IPS-18a (cell line): ENCODE data around the gene SDK1.

Experiments used
- H3K27ac ChIP-seq: one replicate; pipeline ENCODE4 v1.5.1; 2013; ENCODE audit warnings: low read length
- H3K27me3 ChIP-seq: one replicate; pipeline ENCODE4 v1.6.1; 2013; ENCODE audit warnings: mild to moderate bottlenecking, low read length; ENCODE audit not compliant: control insufficient read depth, insufficient read depth
- H3K36me3 ChIP-seq: one replicate; pipeline ENCODE4 v1.6.1; 2013; ENCODE audit warnings: low read depth, low read length; ENCODE audit not compliant: control insufficient read depth
- H3K4me1 ChIP-seq: one replicate; pipeline ENCODE4 v1.6.1; 2013; ENCODE audit warnings: low read depth, low read length; ENCODE audit not compliant: control insufficient read depth
- H3K4me3 ChIP-seq: one replicate; pipeline ENCODE4 v1.5.1; 2013; ENCODE audit warnings: low read length
- H3K9ac ChIP-seq: one replicate; pipeline ENCODE4 v1.6.1; 2013; ENCODE audit warnings: mild to moderate bottlenecking, low read length, moderate library complexity
- H3K9me3 ChIP-seq: one replicate; pipeline ENCODE4 v1.6.1; 2013; ENCODE audit warnings: low read depth, low read length; ENCODE audit not compliant: control insufficient read depth

SDK1 gene

GRCh38 chr7:3951316-3952055 is 650.4 kb downstream of the SDK1 start:
- no peaks in the 10 kb centered on the region for H3K4me1 ChIP-seq
- H3K4me3 ChIP-seq: no peak overlapping the region
- no peaks in the 10 kb centered on the region for H3K27me3 ChIP-seq
- no peaks in the 10 kb centered on the region for H3K36me3 ChIP-seq
- H3K9ac ChIP-seq: no peak overlapping the region
- H3K9me3 ChIP-seq: no peaks in the 10 kb centered on the region
- H3K27ac ChIP-seq: no peak overlapping the region

GRCh38 chr7:3953133-3953532 is 652.1 kb downstream of the SDK1 start:
- Histone ChIP-seq H3K27ac (no peak overlapping the region), H3K36me3 (no peaks in the 10 kb centered on the region), H3K4me3 (no peak overlapping the region), H3K27me3 (no peaks in the 10 kb centered on the region), H3K9me3 (no peaks in the 10 kb centered on the region), H3K9ac (no peak overlapping the region), H3K4me1 (no peaks in the 10 kb centered on the region)

GRCh38 chr7:3953946-3954345 is 652.9 kb downstream of the SDK1 start:
- H3K4me1 ChIP-seq: no peaks in the 10 kb centered on the region
- no peaks in the 10 kb centered on the region for H3K27me3 ChIP-seq
- no peaks in the 10 kb centered on the region for H3K9me3 ChIP-seq
- no peak overlapping the region for H3K27ac ChIP-seq
- no peak overlapping the region for H3K9ac ChIP-seq
- H3K36me3 ChIP-seq: no peaks in the 10 kb centered on the region
- H3K4me3 ChIP-seq: no peak overlapping the region

GRCh38 chr7:3955026-3955425 is 654.0 kb downstream of the SDK1 start:
- no peak overlapping the region for H3K27ac ChIP-seq
- H3K4me1 ChIP-seq: no peaks in the 10 kb centered on the region
- H3K27me3 ChIP-seq: no peaks in the 10 kb centered on the region
- no peaks in the 10 kb centered on the region for H3K36me3 ChIP-seq
- no peak overlapping the region for H3K9ac ChIP-seq
- H3K4me3 ChIP-seq: no peak overlapping the region
- H3K9me3 ChIP-seq: no peaks in the 10 kb centered on the region

GRCh38 chr7:3955751-3956696 is 655.0 kb downstream of the SDK1 start:
- H3K4me3 ChIP-seq: no peak overlapping the region
- H3K27me3 ChIP-seq: no peaks in the 10 kb centered on the region
- H3K4me1 ChIP-seq: no peaks in the 10 kb centered on the region
- H3K9ac ChIP-seq: no peak overlapping the region
- H3K9me3 ChIP-seq: no peaks in the 10 kb centered on the region
- no peaks in the 10 kb centered on the region for H3K36me3 ChIP-seq
- no peak overlapping the region for H3K27ac ChIP-seq

- Histone ChIP-seq H3K27me3 (no peaks in the 10 kb centered on the region), H3K36me3 (no peaks in the 10 kb centered on the region), H3K4me3 (no peak overlapping the region), H3K27ac (no peak overlapping the region), H3K9ac (no peak overlapping the region), H3K9me3 (no peaks in the 10 kb centered on the region), H3K4me1 (no peaks in the 10 kb centered on the region)
Observed at GRCh38 chr7:3956949-3957348, 655.9 kb downstream of the SDK1 start.

- H3K9ac ChIP-seq: no peak overlapping the region
- no peaks in the 10 kb centered on the region for H3K4me1 ChIP-seq
- no peaks in the 10 kb centered on the region for H3K36me3 ChIP-seq
- no peaks in the 10 kb centered on the region for H3K9me3 ChIP-seq
- no peaks in the 10 kb centered on the region for H3K27me3 ChIP-seq
- no peak overlapping the region for H3K27ac ChIP-seq
- H3K4me3 ChIP-seq: no peak overlapping the region
Observed at GRCh38 chr7:3957472-3958108, 656.5 kb downstream of the SDK1 start.

- Histone ChIP-seq H3K36me3 (no peaks in the 10 kb centered on the region), H3K27me3 (no peaks in the 10 kb centered on the region), H3K9me3 (no peaks in the 10 kb centered on the region), H3K4me3 (no peak overlapping the region), H3K4me1 (no peaks in the 10 kb centered on the region), H3K9ac (no peak overlapping the region), H3K27ac (no peak overlapping the region)
Observed at GRCh38 chr7:3958109-3958483, 657.0 kb downstream of the SDK1 start.

- no peaks in the 10 kb centered on the region for H3K27me3 ChIP-seq
- no peak overlapping the region for H3K27ac ChIP-seq
- no peak overlapping the region for H3K4me3 ChIP-seq
- no peaks in the 10 kb centered on the region for H3K9me3 ChIP-seq
- no peaks in the 10 kb centered on the region for H3K36me3 ChIP-seq
- H3K9ac ChIP-seq: no peak overlapping the region
- H3K4me1 ChIP-seq: no peaks in the 10 kb centered on the region
Observed at GRCh38 chr7:3959364-3959763, 658.3 kb downstream of the SDK1 start.

- no peaks in the 10 kb centered on the region for H3K4me1 ChIP-seq
- no peaks in the 10 kb centered on the region for H3K27me3 ChIP-seq
- H3K4me3 ChIP-seq: no peak overlapping the region
- no peak overlapping the region for H3K27ac ChIP-seq
- no peak overlapping the region for H3K9ac ChIP-seq
- no peaks in the 10 kb centered on the region for H3K9me3 ChIP-seq
- no peaks in the 10 kb centered on the region for H3K36me3 ChIP-seq
Observed at GRCh38 chr7:3960050-3960763, 659.2 kb downstream of the SDK1 start.

- no peaks in the 10 kb centered on the region for H3K9me3 ChIP-seq
- no peaks in the 10 kb centered on the region for H3K36me3 ChIP-seq
- H3K4me1 ChIP-seq: no peaks in the 10 kb centered on the region
- H3K27me3 ChIP-seq: no peaks in the 10 kb centered on the region
- H3K4me3 ChIP-seq: no peak overlapping the region
- no peak overlapping the region for H3K9ac ChIP-seq
- H3K27ac ChIP-seq: no peak overlapping the region
Observed at GRCh38 chr7:3960942-3961341, 659.9 kb downstream of the SDK1 start.
